ENCODE results near the gene IGFBP7.

DNA sequence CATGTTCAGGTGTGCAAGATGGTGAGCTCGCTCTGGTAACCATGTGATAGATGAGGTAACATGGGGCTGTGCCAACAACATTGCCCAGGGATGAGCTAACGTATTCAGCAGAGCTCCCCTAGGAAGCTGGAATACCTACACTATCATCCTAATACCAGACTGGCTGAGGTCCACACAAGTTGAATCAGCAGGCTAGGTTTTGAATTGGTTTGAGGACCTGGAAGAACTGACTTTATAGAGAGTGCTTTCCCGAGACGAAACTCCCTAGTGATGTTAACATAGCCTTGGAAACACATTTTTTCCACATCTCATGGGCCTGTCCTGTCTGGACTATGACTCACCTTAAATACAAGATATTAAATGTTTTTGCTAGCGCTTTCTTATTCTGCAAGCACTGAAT, 56.7 kb downstream of the IGFBP7 start:
- TF ChIP-seq BHLHE40 (IDR thresholded peaks at IDR 0.05; ENCODE audit: borderline replicate concordance): no peak
- TF ChIP-seq ARNT (IDR thresholded peaks at IDR 0.05): no peak
- TF ChIP-seq FOXM1 (IDR thresholded peaks at IDR 0.05; ENCODE audit: borderline replicate concordance): no peak
- TF ChIP-seq NFRKB (IDR thresholded peaks at IDR 0.05): no peak
- no peak for TF ChIP-seq FOXA1 (IDR thresholded peaks at IDR 0.05)
- no peak for TF ChIP-seq ELF4 (IDR thresholded peaks at IDR 0.05)
- TF ChIP-seq L3MBTL2 (conservative IDR thresholded peaks at IDR 0.05): no peak
- TF ChIP-seq TARDBP (IDR thresholded peaks at IDR 0.05): no peak
- TF ChIP-seq SUZ12 (IDR thresholded peaks at IDR 0.05): no peak
- TF ChIP-seq, protein P1, sequence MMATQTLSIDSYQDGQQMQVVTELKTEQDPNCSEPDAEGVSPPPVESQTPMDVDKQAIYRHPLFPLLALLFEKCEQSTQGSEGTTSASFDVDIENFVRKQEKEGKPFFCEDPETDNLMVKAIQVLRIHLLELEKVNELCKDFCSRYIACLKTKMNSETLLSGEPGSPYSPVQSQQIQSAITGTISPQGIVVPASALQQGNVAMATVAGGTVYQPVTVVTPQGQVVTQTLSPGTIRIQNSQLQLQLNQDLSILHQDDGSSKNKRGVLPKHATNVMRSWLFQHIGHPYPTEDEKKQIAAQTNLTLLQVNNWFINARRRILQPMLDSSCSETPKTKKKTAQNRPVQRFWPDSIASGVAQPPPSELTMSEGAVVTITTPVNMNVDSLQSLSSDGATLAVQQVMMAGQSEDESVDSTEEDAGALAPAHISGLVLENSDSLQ (IDR thresholded peaks at IDR 0.05): no peak
- TF ChIP-seq LEF1 (IDR thresholded peaks at IDR 0.05; ENCODE audit: borderline replicate concordance): no peak
